Activated CD8-positive, alpha-beta memory T cell treated with anti-CD3 and anti-CD28 coated beads, Interleukin-2, amount 10 ng/mL, durations not matched to agents 7 days and 5 days (primary cell): Measurements from ENCODE around the gene TNS3. TPM values are rescaled to one million over a fixed set of nuclear protein-coding genes. Genes with fewer than 3 reads are reported as not detected.
"Not testable (repeated sequence)": the region's sequence is repeated elsewhere in the genome, so short reads cannot be mapped to it uniquely, and the experiment has no call there.

Source experiments
- ATAC-seq: fragments of 150-1000 bp; cut with Tn5 transposase; one replicate; pipeline ENCODE4 v1.10.0; 2021; ENCODE audit warnings: moderate library complexity
- CTCF ChIA-PET: fragments of 350-600 bp; sonication (Branson Sonifier 250); formaldehyde crosslinking; loops from one replicate; lab custom pipeline; 2021; ENCODE audit warnings: antibody characterized with exemption; lab: Charles Lee
- DNase-seq: peaks from one replicate; pipeline ENCODE4 v3.0.0-alpha.2; 2020
- H3K27ac Mint-ChIP-seq: one replicate; pipeline ENCODE4 v1.8.0; 2021; ENCODE audit warnings: mild to moderate bottlenecking, mixed read lengths
- H3K27me3 Mint-ChIP-seq: one replicate; pipeline ENCODE4 v1.8.0; 2021; ENCODE audit warnings: mixed read lengths
- H3K36me3 Mint-ChIP-seq: one replicate; pipeline ENCODE4 v1.8.0; 2021; ENCODE audit warnings: mild to moderate bottlenecking, mixed read lengths
- H3K4me1 Mint-ChIP-seq: one replicate; pipeline ENCODE4 v1.8.0; 2021; ENCODE audit warnings: mixed read lengths
- H3K4me3 Mint-ChIP-seq: one replicate; pipeline ENCODE4 v1.8.0; 2021; ENCODE audit warnings: mild to moderate bottlenecking, moderate library complexity, mixed read lengths
- H3K9me3 Mint-ChIP-seq: one replicate; pipeline ENCODE4 v1.8.0; 2022; ENCODE audit warnings: low read depth, mixed read lengths
- total RNA-seq, 2 experiments: library from RNA; stranded (reverse); gene quantifications; one replicate each; pipeline ENCODE4 v1.2.3, GENCODE V29; 2021

Gene TNS3
- total RNA-seq, 2 experiments from 2014 or later = 0.23 to 2.6 TPM

GRCh38 chr7:47446871-47447466 lies 134.9 kb downstream of the TNS3 start:
- CTCF ChIA-PET = no interaction called here
- Mint-ChIP-seq H3K9me3 (no peaks in the 10 kb centered on the region), H3K27me3 (no peaks in the 10 kb centered on the region), H3K4me3 (no peak overlapping the region), H3K36me3 (no peaks in the 10 kb centered on the region), H3K4me1 (no peaks in the 10 kb centered on the region), H3K27ac (no peak overlapping the region)
- no peak for DNase-seq
- no peak for ATAC-seq

DNA sequence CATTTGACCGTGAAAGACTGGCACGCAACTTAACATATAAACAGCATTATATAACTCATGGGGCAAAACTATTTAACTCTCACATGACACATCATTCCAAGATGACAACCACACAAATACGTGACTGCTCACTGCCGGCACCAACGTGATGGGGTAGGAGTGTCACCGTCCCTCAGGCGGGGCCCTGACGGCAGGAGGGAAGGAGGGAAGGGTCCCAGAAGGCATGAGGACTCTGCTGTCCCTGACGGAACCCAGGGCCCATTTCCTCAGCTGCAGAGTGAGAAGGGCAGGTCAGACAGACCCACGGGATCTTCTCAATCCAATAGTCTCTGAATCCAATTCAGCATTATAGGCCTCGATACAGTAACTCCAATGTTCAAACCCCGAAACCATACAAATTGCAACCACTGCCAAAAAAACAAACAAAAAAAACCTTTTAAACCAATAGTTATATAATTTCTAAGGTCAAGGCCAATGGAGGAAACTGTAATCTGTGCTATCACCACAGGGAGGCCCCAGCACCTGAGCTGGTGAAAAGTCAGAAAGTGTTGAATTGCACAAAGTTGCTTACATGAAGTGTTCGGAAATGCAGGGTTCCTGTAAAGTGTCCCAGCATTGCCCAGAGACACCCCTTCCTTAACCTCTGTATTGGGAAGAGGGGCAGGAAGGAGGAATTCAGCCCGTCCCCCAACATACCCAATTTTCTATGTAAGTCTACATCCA lies 137.4 kb downstream of the TNS3 start:
- H3K4me1 Mint-ChIP-seq = no peaks in the 10 kb centered on the region
- no peak for ATAC-seq
- H3K36me3 Mint-ChIP-seq = no peaks in the 10 kb centered on the region
- H3K27me3 Mint-ChIP-seq = no peaks in the 10 kb centered on the region
- H3K9me3 Mint-ChIP-seq = no peaks in the 10 kb centered on the region
- DNase-seq = no peak
- H3K27ac Mint-ChIP-seq = no peak overlapping the region
- H3K4me3 Mint-ChIP-seq = no peak overlapping the region
- CTCF ChIA-PET = no interaction called here

DNA sequence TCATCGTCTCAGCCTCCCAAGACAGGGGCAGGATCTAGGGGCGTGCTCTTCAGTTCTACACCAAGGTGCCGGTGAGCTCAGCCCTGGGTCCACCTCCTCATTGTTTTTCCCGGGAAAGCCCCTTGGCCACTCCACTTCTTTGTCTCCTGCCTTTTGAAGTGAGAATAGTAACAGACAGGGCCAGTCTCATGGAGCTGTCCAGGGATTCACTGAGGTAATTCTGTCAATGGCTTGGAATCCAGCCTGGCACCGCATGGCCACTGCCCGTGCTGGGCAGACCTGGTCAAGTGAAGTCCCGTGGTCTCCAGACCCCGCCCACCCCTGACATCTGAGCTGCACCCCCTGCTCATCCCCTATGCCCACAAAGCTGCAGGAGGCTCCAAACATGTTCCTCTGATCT lies 138.9 kb downstream of the TNS3 start:
- CTCF ChIA-PET = no interaction called here
- H3K9me3 Mint-ChIP-seq = no peaks in the 10 kb centered on the region
- no peaks in the 10 kb centered on the region for H3K4me1 Mint-ChIP-seq
- no peaks in the 10 kb centered on the region for H3K36me3 Mint-ChIP-seq
- ATAC-seq = no peak
- H3K27ac Mint-ChIP-seq = no peak overlapping the region
- H3K27me3 Mint-ChIP-seq = no peaks in the 10 kb centered on the region
- DNase-seq = no peak
- H3K4me3 Mint-ChIP-seq = no peak overlapping the region

DNA sequence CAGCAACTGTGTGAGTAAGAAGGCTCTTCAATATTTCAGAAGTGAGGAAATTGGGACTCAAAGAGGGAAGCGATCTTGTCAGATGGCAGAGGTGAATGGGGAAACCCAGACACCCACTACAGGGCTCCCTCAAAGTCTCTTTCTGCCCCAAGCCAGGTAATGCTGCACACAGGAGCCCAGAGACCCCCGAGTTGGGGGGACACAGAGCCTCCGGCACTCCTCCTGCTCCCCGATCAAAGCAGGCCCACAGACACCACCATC lies 139.4 kb downstream of the TNS3 start:
- DNase-seq (no peak), ATAC-seq (no peak)
- H3K27me3 Mint-ChIP-seq = no peaks in the 10 kb centered on the region
- H3K4me3 Mint-ChIP-seq = no peak overlapping the region
- H3K27ac Mint-ChIP-seq = no peak overlapping the region
- H3K36me3 Mint-ChIP-seq = no peaks in the 10 kb centered on the region
- H3K4me1 Mint-ChIP-seq = no peaks in the 10 kb centered on the region
- CTCF ChIA-PET = no interaction called here
- H3K9me3 Mint-ChIP-seq = no peaks in the 10 kb centered on the region

DNA sequence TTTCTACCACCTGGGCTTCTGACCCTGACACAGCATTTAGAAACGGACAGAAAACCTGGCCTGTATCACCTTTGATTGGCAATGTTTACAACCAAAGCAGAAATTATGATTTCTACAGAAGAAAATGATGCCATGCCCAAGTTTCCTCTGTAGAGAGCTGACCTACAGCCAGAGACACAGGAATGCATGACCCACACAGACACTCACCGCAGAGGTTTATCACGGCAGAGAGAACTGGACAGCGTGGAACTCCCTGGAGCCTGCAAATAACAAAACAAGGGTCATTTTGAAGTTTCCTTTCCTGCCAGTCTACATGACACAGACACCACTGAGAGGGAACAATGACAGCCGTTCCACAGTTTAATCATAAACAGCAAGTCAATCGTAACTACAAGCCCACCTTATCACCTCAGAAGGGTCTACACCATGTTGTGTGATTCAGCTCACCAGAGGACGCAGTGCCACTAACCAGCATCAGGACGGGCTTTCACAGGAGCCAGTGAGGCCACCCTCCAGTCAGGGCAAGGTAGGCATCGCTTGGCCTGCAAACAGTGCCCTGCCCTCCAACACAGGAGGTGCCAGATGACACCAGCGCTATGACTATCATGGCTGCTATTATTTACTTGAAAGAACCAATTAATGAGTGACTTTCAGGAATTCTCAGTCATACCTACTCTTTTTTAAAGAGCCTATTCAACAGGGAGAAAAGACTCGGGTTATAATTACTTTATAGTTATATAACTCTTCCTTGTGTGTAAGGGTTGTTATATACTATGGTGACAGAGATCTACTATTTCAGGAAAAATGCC lies 139.9 kb downstream of the TNS3 start:
- Mint-ChIP-seq H3K27me3 (no peaks in the 10 kb centered on the region), H3K9me3 (no peaks in the 10 kb centered on the region), H3K27ac (no peak overlapping the region), H3K36me3 (no peaks in the 10 kb centered on the region), H3K4me1 (no peaks in the 10 kb centered on the region), H3K4me3 (no peak overlapping the region)
- DNase-seq (no peak), ATAC-seq (no peak)
- CTCF ChIA-PET = no interaction called here

GRCh38 chr7:47441048-47441447 lies 140.9 kb downstream of the TNS3 start:
- CTCF ChIA-PET, H3K4me1 Mint-ChIP-seq, DNase-seq, H3K27me3 Mint-ChIP-seq, H3K27ac Mint-ChIP-seq, H3K36me3 Mint-ChIP-seq, H3K4me3 Mint-ChIP-seq, H3K9me3 Mint-ChIP-seq, ATAC-seq: not testable (repeated sequence)

- no peaks in the 10 kb centered on the region for H3K4me1 Mint-ChIP-seq
- H3K9me3 Mint-ChIP-seq = no peaks in the 10 kb centered on the region
- CTCF ChIA-PET = no interaction called here
- ATAC-seq (no peak), DNase-seq (no peak)
- H3K36me3 Mint-ChIP-seq = no peaks in the 10 kb centered on the region
- H3K4me3 Mint-ChIP-seq = no peak overlapping the region
- no peak overlapping the region for H3K27ac Mint-ChIP-seq
- no peaks in the 10 kb centered on the region for H3K27me3 Mint-ChIP-seq
Measured at GRCh38 chr7:47440320-47440719, 141.6 kb downstream of the TNS3 start.

GRCh38 chr7:47439181-47439667 lies 142.7 kb downstream of the TNS3 start:
- CTCF ChIA-PET = no interaction called here
- Mint-ChIP-seq H3K4me1 (no peaks in the 10 kb centered on the region), H3K27me3 (no peaks in the 10 kb centered on the region), H3K36me3 (no peaks in the 10 kb centered on the region), H3K4me3 (no peak overlapping the region), H3K9me3 (no peaks in the 10 kb centered on the region), H3K27ac (no peak overlapping the region)
- ATAC-seq (no peak), DNase-seq (no peak)

DNA sequence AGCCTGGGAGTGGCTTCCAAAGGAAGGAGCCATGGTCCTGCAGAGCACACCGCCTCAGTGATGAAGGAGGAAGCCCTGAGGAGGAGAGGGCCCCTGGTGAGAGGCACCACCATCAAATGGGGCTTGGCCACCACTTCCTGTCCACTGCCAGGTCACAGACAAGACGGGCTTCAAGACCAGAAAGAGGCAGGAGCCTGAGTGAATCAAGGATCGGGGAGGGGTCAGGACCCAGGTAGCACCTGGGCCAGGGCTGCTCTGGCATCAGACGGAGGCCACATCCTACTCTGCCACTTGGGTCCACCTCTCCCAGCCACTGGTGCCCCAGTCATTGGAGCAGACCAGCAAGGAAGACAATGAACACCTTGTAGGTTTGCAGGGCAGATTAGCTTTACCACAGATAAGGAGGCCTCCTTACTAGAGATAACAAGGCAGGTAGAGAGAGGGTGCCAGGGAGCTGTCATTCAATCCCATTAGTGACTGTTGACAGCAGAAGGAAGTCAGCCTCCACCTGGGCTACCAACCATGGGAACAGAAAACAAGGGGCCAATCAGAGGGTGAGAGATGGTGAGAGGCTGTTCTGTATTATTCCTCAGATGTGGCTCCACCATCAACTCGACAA lies 143.4 kb downstream of the TNS3 start:
- H3K9me3 Mint-ChIP-seq = no peaks in the 10 kb centered on the region
- CTCF ChIA-PET = no interaction called here

DNA sequence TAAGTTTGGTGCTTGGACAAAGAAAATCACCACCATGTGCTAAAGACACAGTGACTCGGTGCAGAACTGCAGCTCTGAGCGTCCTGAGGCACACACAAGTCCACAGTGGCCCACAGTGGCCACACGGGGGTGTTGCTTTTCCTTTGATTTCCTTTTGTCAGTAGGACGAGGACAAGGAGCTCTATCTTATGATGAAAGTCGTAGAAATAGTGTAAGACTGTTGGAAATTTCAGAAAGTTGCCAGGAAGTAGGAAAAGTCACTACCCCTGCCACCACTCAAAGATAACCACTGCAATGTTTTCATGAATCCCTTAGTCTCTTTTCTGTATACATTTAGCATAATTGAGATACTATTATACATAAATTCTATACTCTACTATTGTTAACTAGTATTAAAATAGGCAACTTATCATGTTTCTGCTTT lies 146.0 kb downstream of the TNS3 start:
- Mint-ChIP-seq H3K4me3 (no peak overlapping the region), H3K4me1 (no peaks in the 10 kb centered on the region), H3K27me3 (no peaks in the 10 kb centered on the region), H3K27ac (no peak overlapping the region), H3K36me3 (no peaks in the 10 kb centered on the region), H3K9me3 (no peaks in the 10 kb centered on the region)
- CTCF ChIA-PET = no interaction called here
- DNase-seq (no peak), ATAC-seq (no peak)

More for the DNA sequence above, 143.4 kb downstream of the TNS3 start:
- DNase-seq (no peak), ATAC-seq (no peak)
- H3K27me3 Mint-ChIP-seq = no peaks in the 10 kb centered on the region
- H3K4me1 Mint-ChIP-seq = no peaks in the 10 kb centered on the region
- no peaks in the 10 kb centered on the region for H3K36me3 Mint-ChIP-seq
- no peak overlapping the region for H3K4me3 Mint-ChIP-seq
- no peak overlapping the region for H3K27ac Mint-ChIP-seq

DNA sequence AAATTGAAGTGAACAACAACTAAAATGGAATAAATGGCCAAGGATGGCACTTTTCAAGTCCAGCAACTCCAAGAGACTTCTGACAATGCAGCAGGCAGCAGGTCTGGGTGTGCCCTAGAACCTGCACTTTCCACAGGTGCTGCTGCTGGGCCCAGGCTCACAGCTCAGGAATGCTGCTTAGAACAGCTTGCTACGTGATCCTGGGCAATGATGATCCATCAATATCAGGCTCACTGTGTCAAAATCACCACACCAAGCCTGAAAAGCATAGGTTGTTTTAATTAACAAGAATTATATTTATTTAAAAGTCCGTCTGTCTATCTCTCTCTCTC lies 148.4 kb downstream of the TNS3 start:
- ATAC-seq = no peak
- Mint-ChIP-seq H3K27ac (no peak overlapping the region), H3K27me3 (no peaks in the 10 kb centered on the region), H3K9me3 (no peaks in the 10 kb centered on the region), H3K4me1 (no peaks in the 10 kb centered on the region), H3K36me3 (no peaks in the 10 kb centered on the region), H3K4me3 (no peak overlapping the region)
- no peak for DNase-seq
- CTCF ChIA-PET = no interaction called here

- CTCF ChIA-PET = no interaction called here
Measured at GRCh38 chr7:47432671-47433563, 149.0 kb downstream of the TNS3 start.

DNA sequence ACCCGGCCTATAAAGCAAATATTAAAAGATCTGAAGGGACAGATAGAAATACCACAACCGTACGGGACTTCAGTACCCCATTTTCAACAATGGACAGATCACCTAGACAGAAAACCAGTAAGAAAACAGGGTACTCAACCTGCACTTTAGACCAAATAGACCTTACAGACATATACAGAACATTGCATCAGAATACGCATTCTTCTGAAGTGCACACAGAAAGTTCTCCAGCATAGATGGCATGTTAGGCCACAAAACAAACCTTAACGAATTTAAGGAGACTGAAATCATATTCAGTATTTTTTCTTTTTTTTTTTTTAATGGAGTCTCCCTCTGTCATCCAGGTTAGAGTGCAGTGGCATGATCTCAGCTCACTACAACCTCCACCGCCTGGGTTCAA lies 151.5 kb downstream of the TNS3 start:
- CTCF ChIA-PET = no interaction called here
- no peaks in the 10 kb centered on the region for H3K4me1 Mint-ChIP-seq
- H3K9me3 Mint-ChIP-seq = no peaks in the 10 kb centered on the region
- H3K27me3 Mint-ChIP-seq = no peaks in the 10 kb centered on the region
- no peaks in the 10 kb centered on the region for H3K36me3 Mint-ChIP-seq
- H3K4me3 Mint-ChIP-seq = no peak overlapping the region
- no peak overlapping the region for H3K27ac Mint-ChIP-seq
- no peak for ATAC-seq
- DNase-seq = no peak

More at GRCh38 chr7:47432671-47433563, 149.0 kb downstream of the TNS3 start:
- DNase-seq (no peak), ATAC-seq (no peak)
- Mint-ChIP-seq H3K27ac (no peak overlapping the region), H3K27me3 (no peaks in the 10 kb centered on the region), H3K9me3 (no peaks in the 10 kb centered on the region), H3K4me3 (no peak overlapping the region), H3K4me1 (no peaks in the 10 kb centered on the region), H3K36me3 (no peaks in the 10 kb centered on the region)
